CD8-positive, alpha-beta memory T cell (primary cell): ENCODE measurements around the gene AJAP1. TPM values are rescaled to one million over a fixed set of nuclear protein-coding genes. Genes with fewer than 3 reads are reported as not detected.

Experiments
- CTCF ChIA-PET: fragments of 350-600 bp; sonication (Branson Sonifier 250); formaldehyde crosslinking; loops from one replicate; lab custom pipeline; 2021; ENCODE audit warnings: antibody characterized with exemption; lab: Charles Lee
- POLR2A ChIA-PET: fragments of 350-600 bp; sonication (Branson Sonifier 250); formaldehyde crosslinking; loops from one replicate; lab custom pipeline; 2021; ENCODE audit warnings: antibody characterized with exemption; lab: Charles Lee
- DNase-seq, 5 donors: peaks; one replicate each; pipeline versions ENCODE4 v3.0.0 to v3.0.0-alpha.2; 2020 to 2022; ENCODE audit warnings: mixed read lengths in 1 of 5
- H3K27ac ChIP-seq: one replicate; pipeline ENCODE4 v1.7.0; 2013; ENCODE audit warnings: low read depth, mild to moderate bottlenecking, low read length, moderate library complexity
- H3K27me3 ChIP-seq: 2 replicates; pipeline ENCODE4 v1.7.0; 2013; ENCODE audit warnings: low read length, mild to moderate bottlenecking; ENCODE audit not compliant: insufficient read depth, poor library complexity, severe bottlenecking
- H3K36me3 ChIP-seq: 2 replicates; pipeline ENCODE4 v1.7.0; 2013; ENCODE audit warnings: mild to moderate bottlenecking, low read length, moderate library complexity; ENCODE audit not compliant: insufficient read depth
- H3K4me1 ChIP-seq: 2 replicates; pipeline ENCODE4 v1.7.0; 2013; ENCODE audit warnings: mild to moderate bottlenecking, low read length, moderate library complexity; ENCODE audit not compliant: insufficient read depth
- H3K4me3 ChIP-seq: 2 replicates; pipeline ENCODE4 v1.7.0; 2013; ENCODE audit warnings: mild to moderate bottlenecking, low read length
- H3K9me3 ChIP-seq: 2 replicates; pipeline ENCODE4 v1.7.0; 2013; ENCODE audit warnings: mild to moderate bottlenecking, low read length
- H3K27ac Mint-ChIP-seq, 8 donors: one replicate each; pipeline ENCODE4 v1.8.0; 2020 to 2021; ENCODE audit warnings: mixed read lengths in 8 of 8, mild to moderate bottlenecking in 6 of 8, inconsistent platforms in 3 of 8, moderate library complexity in 3 of 8
- H3K27me3 Mint-ChIP-seq, 2 donors: one replicate each; pipeline ENCODE4 v1.8.0; 2020 to 2021; ENCODE audit warnings: mixed read lengths in 2 of 2, mild to moderate bottlenecking in 1 of 2, moderate library complexity in 1 of 2
- H3K36me3 Mint-ChIP-seq, 3 donors: one replicate each; pipeline ENCODE4 v1.8.0; 2020 to 2021; ENCODE audit warnings: mixed read lengths in 3 of 3, inconsistent platforms in 1 of 3, mild to moderate bottlenecking in 1 of 3
- H3K4me1 Mint-ChIP-seq, 3 donors: one replicate each; pipeline ENCODE4 v1.8.0; 2020 to 2021; ENCODE audit warnings: mixed read lengths in 3 of 3, inconsistent platforms in 1 of 3, mild to moderate bottlenecking in 1 of 3
- H3K4me3 Mint-ChIP-seq, 7 donors: one replicate each; pipeline ENCODE4 v1.8.0; 2020 to 2021; ENCODE audit warnings: mixed read lengths in 7 of 7, mild to moderate bottlenecking in 6 of 7, moderate library complexity in 4 of 7, inconsistent platforms in 2 of 7
- H3K9me3 Mint-ChIP-seq, 5 donors: one replicate each; pipeline ENCODE4 v1.8.0; 2020 to 2022; ENCODE audit warnings: mixed read lengths in 5 of 5, mild to moderate bottlenecking in 3 of 5, moderate library complexity in 2 of 5, inconsistent platforms in 1 of 5
- polyA plus RNA-seq: library from polyadenylated mRNA; unstranded; fragments of 300-500 nt; fragmentation: Illumina TruSeq; gene quantifications from one replicate; pipeline ENCODE4 v1.2.3, GENCODE V29; 2021
- total RNA-seq, 2 experiments: library from RNA; stranded (reverse); gene quantifications; one replicate each; pipeline ENCODE4 v1.2.3, GENCODE V29; 2021

Gene AJAP1
- total and polyA plus RNA-seq, 3 experiments from 2014 or later: not detected

- H3K9me3 Mint-ChIP-seq: peaks cover 0 to 12% (median 4%) of the 10 kb centered on the region in 5 donors
- ChIA-PET CTCF (no interaction called here), POLR2A (no interaction called here)
- H3K4me3 ChIP-seq: no peak overlapping the region
- no peaks in the 10 kb centered on the region for H3K4me1 ChIP-seq
- no peaks in the 10 kb centered on the region for H3K4me1 Mint-ChIP-seq
- no peaks in the 10 kb centered on the region for H3K9me3 ChIP-seq
- no peak for DNase-seq
- peaks cover 0 to 1% (median 0%) of the 10 kb centered on the region in 3 donors for H3K36me3 Mint-ChIP-seq
- H3K27me3 ChIP-seq: no peaks in the 10 kb centered on the region
- no peak overlapping the region for H3K4me3 Mint-ChIP-seq
- H3K36me3 ChIP-seq: no peaks in the 10 kb centered on the region
- H3K27me3 Mint-ChIP-seq: peaks cover 0 to 17% of the 10 kb centered on the region in 2 donors
- H3K27ac ChIP-seq: no peak overlapping the region
- H3K27ac Mint-ChIP-seq: no peak overlapping the region
Observed at GRCh38 chr1:4674676-4675075, 20.3 kb downstream of the AJAP1 start.

GRCh38 chr1:4675454-4676186, 21.2 kb downstream of the AJAP1 start:
- POLR2A ChIA-PET: no interaction called here
- CTCF ChIA-PET: no interaction called here
- peaks cover 0 to 17% of the 10 kb centered on the region in 2 donors for H3K27me3 Mint-ChIP-seq

GRCh38 chr1:4676253-4676652, 21.8 kb downstream of the AJAP1 start:
- H3K4me3 Mint-ChIP-seq: no peak overlapping the region
- ChIA-PET CTCF (no interaction called here), POLR2A (no interaction called here)
- H3K27me3 Mint-ChIP-seq: peaks cover 0 to 14% of the 10 kb centered on the region in 2 donors
- Histone ChIP-seq H3K36me3 (no peaks in the 10 kb centered on the region), H3K4me3 (no peak overlapping the region), H3K9me3 (no peaks in the 10 kb centered on the region), H3K27ac (no peak overlapping the region), H3K4me1 (no peaks in the 10 kb centered on the region), H3K27me3 (no peaks in the 10 kb centered on the region)
- no peak overlapping the region for H3K27ac Mint-ChIP-seq
- H3K36me3 Mint-ChIP-seq: peaks cover 0 to 4% (median 0%) of the 10 kb centered on the region in 3 donors
- H3K9me3 Mint-ChIP-seq: peaks cover 5 to 17% (median 11%) of the 10 kb centered on the region in 5 donors
- no peak for DNase-seq
- no peaks in the 10 kb centered on the region for H3K4me1 Mint-ChIP-seq

More at GRCh38 chr1:4675454-4676186, 21.2 kb downstream of the AJAP1 start:
- H3K36me3 ChIP-seq: no peaks in the 10 kb centered on the region
- H3K27ac ChIP-seq: no peak overlapping the region
- Mint-ChIP-seq H3K36me3 (peaks cover 0 to 1% (median 0%) of the 10 kb centered on the region in 3 donors), H3K4me3 (no peak overlapping the region), H3K9me3 (peaks cover 2 to 17% (median 10%) of the 10 kb centered on the region in 5 donors), H3K27ac (no peak overlapping the region), H3K4me1 (no peaks in the 10 kb centered on the region)
- H3K4me3 ChIP-seq: no peak overlapping the region
- H3K9me3 ChIP-seq: no peaks in the 10 kb centered on the region
- DNase-seq: no peak
- H3K27me3 ChIP-seq: no peaks in the 10 kb centered on the region
- H3K4me1 ChIP-seq: no peaks in the 10 kb centered on the region

GRCh38 chr1:4677608-4678007, 23.2 kb downstream of the AJAP1 start:
- Histone ChIP-seq H3K4me1 (no peaks in the 10 kb centered on the region), H3K36me3 (no peaks in the 10 kb centered on the region), H3K27ac (no peak overlapping the region), H3K9me3 (no peaks in the 10 kb centered on the region), H3K27me3 (no peaks in the 10 kb centered on the region), H3K4me3 (no peak overlapping the region)
- DNase-seq: no peak
- H3K27ac Mint-ChIP-seq: no peak overlapping the region
- peaks cover 5 to 17% (median 11%) of the 10 kb centered on the region in 5 donors for H3K9me3 Mint-ChIP-seq
- CTCF ChIA-PET: no interaction called here
- POLR2A ChIA-PET: no interaction called here
- H3K4me1 Mint-ChIP-seq: no peaks in the 10 kb centered on the region
- no peak overlapping the region for H3K4me3 Mint-ChIP-seq
- peaks cover 0 to 10% of the 10 kb centered on the region in 2 donors for H3K27me3 Mint-ChIP-seq
- peaks cover 0 to 4% (median 0%) of the 10 kb centered on the region in 3 donors for H3K36me3 Mint-ChIP-seq

- Mint-ChIP-seq H3K27ac (no peak overlapping the region), H3K4me3 (no peak overlapping the region), H3K9me3 (peaks cover 5 to 17% (median 11%) of the 10 kb centered on the region in 5 donors), H3K27me3 (peaks cover under 1 to 7% of the 10 kb centered on the region in 2 donors), H3K36me3 (peaks cover 0 to 4% (median 0%) of the 10 kb centered on the region in 3 donors), H3K4me1 (no peaks in the 10 kb centered on the region)
- no peaks in the 10 kb centered on the region for H3K27me3 ChIP-seq
- H3K27ac ChIP-seq: no peak overlapping the region
- H3K9me3 ChIP-seq: no peaks in the 10 kb centered on the region
- no peaks in the 10 kb centered on the region for H3K4me1 ChIP-seq
- H3K4me3 ChIP-seq: no peak overlapping the region
- DNase-seq: no peak
- no peaks in the 10 kb centered on the region for H3K36me3 ChIP-seq
- CTCF ChIA-PET: no interaction called here
- POLR2A ChIA-PET: no interaction called here
Observed at GRCh38 chr1:4678066-4678717, 23.8 kb downstream of the AJAP1 start.

- DNase-seq: no peak
- Mint-ChIP-seq H3K9me3 (peaks cover 5 to 17% (median 11%) of the 10 kb centered on the region in 5 donors), H3K4me1 (no peaks in the 10 kb centered on the region), H3K27ac (no peak overlapping the region), H3K36me3 (peaks cover 0 to 4% (median 0%) of the 10 kb centered on the region in 3 donors), H3K27me3 (peaks cover 2 to 13% of the 10 kb centered on the region in 2 donors), H3K4me3 (no peak overlapping the region)
- POLR2A ChIA-PET: no interaction called here
- no peak overlapping the region for H3K27ac ChIP-seq
- CTCF ChIA-PET: no interaction called here
- H3K36me3 ChIP-seq: no peaks in the 10 kb centered on the region
- H3K9me3 ChIP-seq: no peaks in the 10 kb centered on the region
- no peaks in the 10 kb centered on the region for H3K4me1 ChIP-seq
- no peaks in the 10 kb centered on the region for H3K27me3 ChIP-seq
- no peak overlapping the region for H3K4me3 ChIP-seq
Observed at GRCh38 chr1:4681026-4681425, 26.6 kb downstream of the AJAP1 start.

GRCh38 chr1:4682607-4683220, 28.3 kb downstream of the AJAP1 start:
- ChIA-PET POLR2A (no interaction called here), CTCF (no interaction called here)
- Mint-ChIP-seq H3K4me1 (no peaks in the 10 kb centered on the region), H3K27ac (no peak overlapping the region), H3K9me3 (peaks cover 5 to 17% (median 11%) of the 10 kb centered on the region in 5 donors), H3K36me3 (peaks cover 0 to 4% (median 0%) of the 10 kb centered on the region in 3 donors), H3K4me3 (no peak overlapping the region), H3K27me3 (peaks cover 2 to 26% of the 10 kb centered on the region in 2 donors)
- H3K4me3 ChIP-seq: no peak overlapping the region
- H3K4me1 ChIP-seq: no peaks in the 10 kb centered on the region
- H3K36me3 ChIP-seq: no peaks in the 10 kb centered on the region
- no peak overlapping the region for H3K27ac ChIP-seq
- H3K9me3 ChIP-seq: no peaks in the 10 kb centered on the region
- DNase-seq: no peak
- H3K27me3 ChIP-seq: no peaks in the 10 kb centered on the region

- Histone ChIP-seq H3K4me1 (no peaks in the 10 kb centered on the region), H3K27me3 (no peaks in the 10 kb centered on the region), H3K27ac (no peak overlapping the region), H3K9me3 (no peaks in the 10 kb centered on the region), H3K4me3 (no peak overlapping the region), H3K36me3 (no peaks in the 10 kb centered on the region)
- Mint-ChIP-seq H3K27ac (no peak overlapping the region), H3K36me3 (peaks cover 0 to 2% (median 0%) of the 10 kb centered on the region in 3 donors), H3K4me3 (no peak overlapping the region), H3K27me3 (peaks cover 2 to 24% of the 10 kb centered on the region in 2 donors), H3K4me1 (no peaks in the 10 kb centered on the region), H3K9me3 (peaks cover 2 to 12% (median 8%) of the 10 kb centered on the region in 5 donors)
- POLR2A ChIA-PET: no interaction called here
- no peak for DNase-seq
- CTCF ChIA-PET: no interaction called here
Observed at GRCh38 chr1:4684136-4684535, 29.7 kb downstream of the AJAP1 start.
